DMS 273 (cell line): Measurements from ENCODE around the gene SLC25A51.
A peak's percentile ranks its signal among the peaks of the same experiment; 100 is the strongest.
"Not testable (repeated sequence)": the region's sequence is repeated elsewhere in the genome, so short reads cannot be mapped to it uniquely, and the experiment has no call there.

ENCODE experiments used
- DNase-seq: peaks from one replicate; lab custom pipeline; 2025; ENCODE audit not compliant: unreplicated experiment; lab: John Stamatoyannopoulos, UW

SLC25A51 gene

DNA sequence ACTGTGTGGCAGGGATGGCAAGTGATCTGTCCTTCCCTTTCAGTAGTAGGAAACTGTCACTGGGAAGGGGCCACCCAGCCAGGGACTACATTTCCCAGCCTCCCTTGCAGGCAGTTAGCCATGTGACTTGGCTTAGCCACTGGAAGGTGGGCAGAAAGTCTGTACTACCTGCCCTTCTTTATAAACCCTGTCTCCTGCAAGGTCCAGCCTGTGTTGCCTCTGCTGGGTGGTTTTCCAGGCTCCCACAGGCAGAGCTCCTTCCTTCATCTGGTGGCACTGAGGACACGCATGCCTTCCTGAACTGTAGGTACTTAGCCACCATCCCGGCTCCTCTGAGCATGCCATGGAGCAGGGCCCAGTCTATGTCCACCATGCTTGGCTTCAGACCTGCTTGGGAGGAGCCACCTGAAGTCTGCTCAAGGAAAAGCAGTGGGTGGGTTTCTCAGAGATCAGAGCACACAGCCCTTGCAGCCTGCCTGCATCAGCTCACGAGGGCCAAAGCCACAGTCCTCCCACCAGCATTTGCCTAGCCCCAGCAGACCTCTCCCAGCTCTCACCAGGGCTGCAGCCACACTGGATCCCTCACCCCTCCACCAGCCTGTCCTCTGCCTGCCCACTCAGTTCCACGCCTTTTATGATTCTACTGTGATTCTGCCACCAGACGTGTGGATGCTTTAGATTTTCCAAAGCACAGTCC lies 16.7 kb upstream of the SLC25A51 start:
- peak; percentile 24 for DNase-seq

- no peak for DNase-seq
These were observed 16.0 kb upstream of the SLC25A51 start for GRCh38 chr9:37919956-37920335.

- DNase-seq = no peak
These were observed 15.5 kb upstream of the SLC25A51 start for GRCh38 chr9:37919246-37919955.

DNA sequence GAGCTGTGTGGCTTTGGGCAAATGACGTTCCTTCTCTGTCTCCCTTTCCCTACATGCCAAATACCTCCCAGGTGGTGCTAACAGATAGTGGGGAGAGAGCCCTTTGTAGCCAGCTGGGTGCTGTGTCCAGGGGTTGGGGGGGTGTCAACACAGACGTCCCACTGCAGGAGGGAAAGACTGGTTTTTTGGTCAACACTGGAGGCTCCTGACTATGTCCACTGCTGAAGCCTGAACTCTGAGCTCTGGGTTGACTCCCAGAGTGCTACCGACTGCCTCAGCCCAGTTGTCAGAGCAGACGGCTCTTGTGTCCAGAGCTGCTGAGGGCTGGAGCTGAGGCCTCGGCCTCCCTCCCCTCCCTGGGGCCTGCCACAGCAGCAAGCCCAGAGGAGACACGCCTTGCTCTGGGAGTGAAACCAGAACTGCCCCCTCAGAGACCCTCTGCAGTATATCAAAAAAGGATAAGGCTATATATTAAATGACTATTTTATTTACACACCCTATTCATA lies 14.8 kb upstream of the SLC25A51 start:
- no peak for DNase-seq

GRCh38 chr9:37917801-37918664 lies 14.1 kb upstream of the SLC25A51 start:
- DNase-seq = no peak

- no peak for DNase-seq
These were observed 13.4 kb upstream of the SLC25A51 start for GRCh38 chr9:37917313-37917731.

- DNase-seq = no peak
These were observed 12.8 kb upstream of the SLC25A51 start for GRCh38 chr9:37916471-37917312.

- DNase-seq = no peak
These were observed 12.1 kb upstream of the SLC25A51 start for GRCh38 chr9:37915911-37916470.

GRCh38 chr9:37914701-37915358 lies 10.9 kb upstream of the SLC25A51 start:
- no peak for DNase-seq

GRCh38 chr9:37914154-37914551 lies 10.2 kb upstream of the SLC25A51 start:
- DNase-seq = no peak

DNA sequence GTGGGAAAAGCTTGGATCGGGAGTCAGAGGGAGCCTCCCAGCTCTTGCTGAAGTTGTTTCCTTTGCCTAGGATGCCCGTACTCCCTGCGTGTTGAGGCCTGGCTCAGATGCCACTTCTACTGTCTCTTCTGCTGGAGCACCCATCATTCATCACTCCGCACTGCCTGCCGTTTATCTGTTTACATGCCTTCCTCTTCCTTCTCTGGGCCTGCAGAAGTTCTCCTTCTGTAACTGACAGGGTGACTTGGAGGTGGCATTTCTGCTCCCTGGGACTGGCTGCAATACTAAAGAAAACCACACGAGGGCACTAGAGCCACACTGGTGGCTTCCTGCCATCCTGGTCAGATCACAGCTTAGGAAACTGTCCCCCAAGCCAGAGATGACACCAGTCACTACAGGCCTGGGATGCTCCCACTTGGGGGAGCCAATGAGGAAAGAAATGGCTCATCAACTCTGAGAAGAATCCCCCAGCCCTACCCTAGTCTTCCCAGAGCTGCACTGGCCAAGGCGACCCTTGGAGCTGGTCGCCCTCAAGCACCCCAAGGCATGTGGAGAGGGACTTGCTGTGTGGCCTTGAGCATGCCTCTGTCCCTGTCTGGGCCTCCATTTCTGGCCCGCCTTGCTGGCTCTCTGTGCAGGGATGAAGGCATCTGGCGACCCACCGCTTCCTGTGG lies 9.7 kb upstream of the SLC25A51 start:
- DNase-seq = peak; percentile 87

GRCh38 chr9:37911271-37911681 lies 7.3 kb upstream of the SLC25A51 start:
- no peak for DNase-seq

- DNase-seq = no peak
These were observed 6.3 kb upstream of the SLC25A51 start for GRCh38 chr9:37910271-37910670.

- DNase-seq = not testable (repeated sequence)
These were observed 5.9 kb upstream of the SLC25A51 start for GRCh38 chr9:37909836-37910235.

DNA sequence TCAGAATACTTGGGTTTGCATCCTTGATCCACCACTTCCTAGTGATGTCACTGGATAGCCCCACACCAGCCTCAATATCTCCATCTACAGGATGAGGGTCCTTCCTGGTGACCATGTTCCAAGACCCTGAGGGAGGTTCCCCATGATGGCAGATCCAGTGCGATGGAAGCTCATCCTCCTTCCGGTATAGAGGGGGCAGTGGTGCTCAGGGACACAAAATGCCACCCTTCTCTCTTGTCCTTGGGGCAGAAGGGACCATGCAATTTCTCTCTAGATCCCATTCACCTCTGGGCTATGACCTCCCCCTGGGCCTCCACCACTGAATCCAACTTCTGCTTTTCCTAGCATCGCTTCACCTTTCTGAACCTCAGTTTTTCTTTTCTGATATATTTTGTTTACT lies 5.4 kb upstream of the SLC25A51 start:
- no peak for DNase-seq

GRCh38 chr9:37908698-37909186 lies 4.8 kb upstream of the SLC25A51 start:
- DNase-seq = peak; percentile 11

DNA sequence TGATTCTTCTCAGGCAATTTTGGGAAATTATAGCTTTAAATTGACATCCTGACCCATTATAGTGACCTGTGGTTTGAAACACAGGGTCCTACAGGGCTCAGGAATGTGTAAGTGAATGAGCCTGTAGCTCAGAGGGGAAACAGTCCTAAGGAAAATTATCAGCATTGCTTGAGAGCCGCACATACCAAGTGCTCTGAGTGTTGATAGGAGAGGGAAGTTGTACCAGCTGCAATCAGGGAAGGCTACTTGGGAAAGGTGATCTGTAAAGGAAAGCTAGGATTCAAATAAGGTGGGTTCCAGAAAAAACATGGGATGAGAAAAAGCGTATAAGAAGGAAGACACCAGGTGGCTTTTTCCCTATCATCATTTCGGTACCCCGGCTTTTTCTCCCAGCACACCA lies 4.4 kb upstream of the SLC25A51 start:
- DNase-seq = no peak

DNA sequence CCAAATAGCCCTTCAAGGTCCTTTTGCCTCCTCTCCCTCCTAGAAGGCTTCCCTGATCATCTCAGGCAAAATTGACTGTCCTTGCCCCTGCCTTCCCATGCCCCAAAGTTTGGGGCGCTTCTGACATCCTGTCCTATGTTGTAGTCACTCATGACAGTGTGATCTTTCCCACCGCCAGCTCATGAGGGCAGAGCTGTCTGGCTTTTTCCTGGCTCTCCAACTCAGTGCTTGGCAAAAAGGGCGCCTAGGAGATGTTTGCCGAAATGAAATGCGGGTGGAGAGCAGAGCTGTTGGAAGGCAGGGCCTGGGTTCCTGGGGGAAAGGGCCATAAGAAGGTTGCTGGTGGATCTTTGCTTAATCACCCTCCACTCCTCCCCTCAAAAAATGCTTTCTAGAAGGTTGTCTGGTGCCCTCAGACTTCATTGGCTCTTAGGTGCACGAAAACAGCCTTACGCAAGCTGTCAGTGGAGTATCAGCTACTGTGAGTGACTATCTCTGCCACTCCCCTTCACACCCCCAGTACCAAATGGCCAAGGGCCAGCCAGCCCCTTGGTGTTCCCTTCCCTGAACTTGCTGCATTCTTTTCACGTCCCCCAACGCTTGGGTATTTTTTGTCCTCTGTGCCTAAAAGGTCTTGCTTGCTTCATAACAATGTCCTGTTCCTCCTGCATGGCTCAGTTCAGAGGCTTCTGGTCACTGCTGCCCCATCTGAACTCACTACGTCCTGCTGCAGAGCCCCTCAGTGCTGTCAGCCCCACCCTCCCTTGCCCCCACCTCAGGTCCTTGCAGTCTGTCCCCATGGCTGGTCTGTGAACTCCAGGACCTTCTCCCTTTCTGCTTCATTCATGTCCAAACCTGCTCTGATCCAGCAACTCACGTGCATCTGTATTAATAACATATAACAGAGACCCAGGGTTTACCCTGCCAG lies 2.6 kb upstream of the SLC25A51 start:
- DNase-seq = no peak
